Measurements from ENCODE around the gene NMBR. TPM values are rescaled to one million over a fixed set of nuclear protein-coding genes. Genes with fewer than 3 reads are reported as not detected.

The NMBR gene
- polyA plus RNA-seq, 1 donor from 2014 or later, result not detected

- no peak overlapping the region for H3K9ac ChIP-seq (ENCODE audit: low read length)
- H3K4me2 ChIP-seq (ENCODE audit: low read length), result no peak overlapping the region
- no peaks in the 10 kb centered on the region for H3K79me2 ChIP-seq (replicated peaks; ENCODE audit: insufficient read depth, low read length)
- H3K9me3 ChIP-seq (ENCODE audit: low read length), result no peaks in the 10 kb centered on the region
- H3K9me2 ChIP-seq (ENCODE audit: insufficient read depth, low read length), result no peaks in the 10 kb centered on the region
- H3K27me3 ChIP-seq (ENCODE audit: insufficient read depth, low read depth, low read length), result no peaks in the 10 kb centered on the region
- no peak for TF ChIP-seq EP300 (conservative IDR thresholded peaks at IDR 0.05; ENCODE audit: poor library complexity, severe bottlenecking)
- no peak for TF ChIP-seq SMC3 (conservative IDR thresholded peaks at IDR 0.05; ENCODE audit: poor library complexity)
- no peak for TF ChIP-seq REST (IDR thresholded peaks at IDR 0.05; ENCODE audit: borderline replicate concordance)
- no peak for TF ChIP-seq MXI1 (conservative IDR thresholded peaks at IDR 0.05; ENCODE audit: poor library complexity, severe bottlenecking)
- TF ChIP-seq EZH2 (IDR thresholded peaks at IDR 0.05; ENCODE audit: borderline replicate concordance, insufficient read depth, low read length, poor library complexity, severe bottlenecking), result no peak
- no peak for TF ChIP-seq POLR2AphosphoS5 (IDR thresholded peaks at IDR 0.05)
- no peaks in the 10 kb centered on the region for H3K36me3 ChIP-seq (ENCODE audit: insufficient read depth, low read length)
- no peak overlapping the region for H3K27ac ChIP-seq (ENCODE audit: low read length)
- no peaks in the 10 kb centered on the region for H4K20me1 ChIP-seq (ENCODE audit: insufficient read depth)
- no peak overlapping the region for H3K4me3 ChIP-seq (ENCODE audit: low read length)
- no peaks in the 10 kb centered on the region for H3F3A ChIP-seq (ENCODE audit: insufficient read depth, low read length, poor library complexity, severe bottlenecking)
- H2AFZ ChIP-seq (ENCODE audit: low read depth, low read length), result no peak overlapping the region
Measured at GRCh38 chr6:142182004-142182403, 35.1 kb upstream of the NMBR start.

DNA sequence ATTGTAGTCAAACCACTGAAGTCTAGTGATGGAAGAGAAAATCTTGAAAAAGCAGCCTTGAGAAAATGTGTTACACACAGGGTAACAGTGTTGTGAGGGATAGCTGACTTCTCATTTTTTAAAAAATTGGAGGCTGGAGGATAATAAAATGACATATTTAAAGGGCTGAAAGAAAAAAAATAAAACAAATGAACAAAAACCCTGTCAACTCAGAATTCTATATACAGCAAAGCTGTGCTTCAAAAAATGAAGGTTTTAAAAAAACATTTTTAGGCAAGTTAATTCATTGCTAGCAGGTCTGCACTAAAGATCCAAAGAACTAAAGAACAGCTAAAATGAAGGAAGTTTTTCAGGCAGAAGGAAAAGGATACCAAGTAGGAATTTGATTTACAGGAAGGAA, 31.2 kb upstream of the NMBR start:
- no peak overlapping the region for H3K27ac ChIP-seq (ENCODE audit: low read length)
- no peaks in the 10 kb centered on the region for H3K36me3 ChIP-seq (ENCODE audit: insufficient read depth, low read length)
- H3K4me3 ChIP-seq (ENCODE audit: low read length), result no peak overlapping the region
- H3K4me2 ChIP-seq (ENCODE audit: low read length), result no peak overlapping the region
- TF ChIP-seq MXI1 (conservative IDR thresholded peaks at IDR 0.05; ENCODE audit: poor library complexity, severe bottlenecking) (no peak), SMC3 (conservative IDR thresholded peaks at IDR 0.05; ENCODE audit: poor library complexity) (no peak)
- H3K9me2 ChIP-seq (ENCODE audit: insufficient read depth, low read length), result no peaks in the 10 kb centered on the region
- no peaks in the 10 kb centered on the region for H3K9me3 ChIP-seq (ENCODE audit: low read length)
- H3K27me3 ChIP-seq (ENCODE audit: insufficient read depth, low read depth, low read length), result no peaks in the 10 kb centered on the region
- H3K9ac ChIP-seq (ENCODE audit: low read length), result no peak overlapping the region
- H3K79me2 ChIP-seq (replicated peaks; ENCODE audit: insufficient read depth, low read length), result no peaks in the 10 kb centered on the region
- no peak overlapping the region for H2AFZ ChIP-seq (ENCODE audit: low read depth, low read length)
- no peaks in the 10 kb centered on the region for H4K20me1 ChIP-seq (ENCODE audit: insufficient read depth)
- no peaks in the 10 kb centered on the region for H3F3A ChIP-seq (ENCODE audit: insufficient read depth, low read length, poor library complexity, severe bottlenecking)

- H3K4me3 ChIP-seq (ENCODE audit: low read length), result no peak overlapping the region
- H3K36me3 ChIP-seq (ENCODE audit: insufficient read depth, low read length), result no peaks in the 10 kb centered on the region
- H3K9me3 ChIP-seq (ENCODE audit: low read length), result no peaks in the 10 kb centered on the region
- no peaks in the 10 kb centered on the region for H3F3A ChIP-seq (ENCODE audit: insufficient read depth, low read length, poor library complexity, severe bottlenecking)
- no peak overlapping the region for H3K27ac ChIP-seq (ENCODE audit: low read length)
- no peak overlapping the region for H3K4me2 ChIP-seq (ENCODE audit: low read length)
- no peak overlapping the region for H2AFZ ChIP-seq (ENCODE audit: low read depth, low read length)
- H3K9me2 ChIP-seq (ENCODE audit: insufficient read depth, low read length), result no peaks in the 10 kb centered on the region
- H3K9ac ChIP-seq (ENCODE audit: low read length), result no peak overlapping the region
- TF ChIP-seq MXI1 (conservative IDR thresholded peaks at IDR 0.05; ENCODE audit: poor library complexity, severe bottlenecking) (no peak), REST (IDR thresholded peaks at IDR 0.05; ENCODE audit: borderline replicate concordance) (no peak), POLR2AphosphoS5 (IDR thresholded peaks at IDR 0.05) (no peak), EZH2 (IDR thresholded peaks at IDR 0.05; ENCODE audit: borderline replicate concordance, insufficient read depth, low read length, poor library complexity, severe bottlenecking) (no peak), TAF1 (IDR thresholded peaks at IDR 0.05; ENCODE audit: low read depth) (no peak), RAD21 (conservative IDR thresholded peaks at IDR 0.05) (no peak), SMC3 (conservative IDR thresholded peaks at IDR 0.05; ENCODE audit: poor library complexity) (no peak), CTCF (IDR thresholded peaks at IDR 0.05; ENCODE audit: poor library complexity, severe bottlenecking) (no peak), EP300 (conservative IDR thresholded peaks at IDR 0.05; ENCODE audit: poor library complexity, severe bottlenecking) (no peak)
- H4K20me1 ChIP-seq (ENCODE audit: insufficient read depth), result no peaks in the 10 kb centered on the region
- H3K79me2 ChIP-seq (replicated peaks; ENCODE audit: insufficient read depth, low read length), result no peaks in the 10 kb centered on the region
- no peaks in the 10 kb centered on the region for H3K27me3 ChIP-seq (ENCODE audit: insufficient read depth, low read depth, low read length)
Measured at GRCh38 chr6:142174703-142175102, 27.8 kb upstream of the NMBR start.

Measured in neural cell (in vitro differentiated cells).